Erythroblast (primary cell): ENCODE measurements around the gene CD7.

Experiments
- GATA1 ChIP-seq: IDR thresholded peaks from 2 replicates; pipeline ENCODE4 v1.6.1; 2011; ENCODE audit warnings: low read depth, mild to moderate bottlenecking, control low read depth, low read length, moderate library complexity
- POLR2A ChIP-seq: IDR thresholded peaks from 2 replicates; pipeline ENCODE4 v1.6.1; 2011; ENCODE audit warnings: mild to moderate bottlenecking, low read length

DNA sequence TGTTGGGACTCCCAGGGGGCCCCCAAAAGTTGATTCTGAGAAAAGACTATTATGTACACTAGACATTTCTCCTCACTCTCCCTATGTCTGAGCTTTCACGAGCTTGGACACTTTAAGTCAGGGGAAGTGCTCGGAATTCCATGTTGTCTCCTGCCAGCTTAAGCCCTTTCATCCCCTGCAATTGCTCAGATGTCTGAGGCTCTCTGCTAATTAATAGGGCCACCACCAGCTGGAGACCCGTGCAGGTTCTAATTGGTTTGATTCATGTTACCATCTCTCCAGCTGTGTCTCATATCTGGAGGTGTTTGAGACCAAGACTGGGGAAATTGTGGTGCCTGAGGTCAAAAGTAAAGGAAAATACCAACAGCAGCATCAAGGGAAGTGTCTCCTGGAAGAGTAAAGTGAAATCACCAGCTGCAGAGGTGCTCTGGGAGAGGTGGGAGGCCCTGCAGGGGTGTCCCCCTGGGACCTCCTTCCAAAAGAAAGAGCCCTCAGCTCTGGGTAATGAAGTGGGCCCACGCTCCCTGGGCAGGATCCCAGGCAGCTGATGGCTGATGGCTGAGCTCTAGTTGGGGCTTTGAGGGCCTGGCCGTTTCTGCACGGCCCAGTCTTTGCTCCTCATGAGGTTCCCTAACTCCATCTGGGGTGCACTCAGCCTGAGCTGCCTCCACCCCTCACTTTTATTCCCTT lies 48.3 kb upstream of the CD7 start:
- TF ChIP-seq POLR2A (no peak), GATA1 (no peak)
